OCI-LY7 (cell line): Measurements from ENCODE around the gene RPS5. TPM values are rescaled to one million over a fixed set of nuclear protein-coding genes. Genes with fewer than 3 reads are reported as not detected.

ENCODE experiments used
- BruUV-seq: library from RNA; stranded (reverse); fragments of 400-500 nt; replicated peaks from 2 replicates; lab custom pipeline; 2021; lab: Mats Ljungman, UMichigan
- CTCF ChIA-PET: fragments of 300-600 bp; sonication (Branson Sonifier 250); formaldehyde crosslinking; loops from one replicate; lab custom pipeline; 2022; ENCODE audit warnings: antibody characterized with exemption; ENCODE audit not compliant: unreplicated experiment; lab: Charles Lee
- POLR2A ChIA-PET: fragments of 300-600 bp; sonication (Branson Sonifier 250); formaldehyde crosslinking; loops from one replicate; lab custom pipeline; 2022; ENCODE audit warnings: antibody characterized with exemption; lab: Charles Lee
- DNase-seq: peaks from one replicate; pipeline ENCODE4 v3.0.0-alpha.2; 2015; ENCODE audit warnings: low spot score
- H2AFZ ChIP-seq: fragments of 200-600 bp; sonication (generic), shearing (Covaris generic); 2 replicates; pipeline ENCODE4 v1.6.1; 2014; ENCODE audit warnings: mild to moderate bottlenecking, antibody characterized with exemption, low read length, moderate library complexity
- H3K27ac ChIP-seq: fragments of 200-600 bp; sonication (generic); 2 replicates; pipeline ENCODE4 v1.5.1; 2014; ENCODE audit warnings: mixed run types, low read depth, mild to moderate bottlenecking, moderate library complexity, low read length, inconsistent platforms; ENCODE audit not compliant: poor library complexity, severe bottlenecking
- H3K36me3 ChIP-seq: fragments of 200-600 bp; sonication (generic); 2 replicates; pipeline ENCODE4 v1.6.1; 2014; ENCODE audit warnings: mild to moderate bottlenecking, antibody characterized with exemption, low read length, moderate library complexity, mixed read lengths; ENCODE audit not compliant: insufficient read depth
- H3K4me1 ChIP-seq: fragments of 200-600 bp; sonication (generic); 2 replicates; pipeline ENCODE4 v1.5.1; 2014; ENCODE audit warnings: mild to moderate bottlenecking, low read length; ENCODE audit not compliant: insufficient read depth, poor library complexity, severe bottlenecking
- H3K4me2 ChIP-seq: fragments of 200-600 bp; sonication (generic); 2 replicates; pipeline ENCODE4 v1.6.1; 2014; ENCODE audit warnings: mild to moderate bottlenecking, low read length
- H3K4me3 ChIP-seq: fragments of 200-600 bp; sonication (generic); 2 replicates; pipeline ENCODE4 v1.5.1; 2014; ENCODE audit warnings: mild to moderate bottlenecking, low read depth, low read length; ENCODE audit not compliant: poor library complexity, severe bottlenecking
- H3K79me2 ChIP-seq: fragments of 200-600 bp; sonication (generic); 2 replicates; pipeline ENCODE4 v1.6.1; 2016; ENCODE audit warnings: low read depth, mild to moderate bottlenecking, low read length, moderate library complexity, mixed read lengths; ENCODE audit not compliant: insufficient read depth
- H3K9me2 ChIP-seq: fragments of 200-600 bp; sonication (generic); 2 replicates; pipeline ENCODE4 v1.6.1; 2016; ENCODE audit warnings: mild to moderate bottlenecking, low read length, mixed read lengths; ENCODE audit not compliant: insufficient read depth
- H3K9me3 ChIP-seq: fragments of 200-600 bp; sonication (generic); 2 replicates; pipeline ENCODE4 v1.6.1; 2014; ENCODE audit warnings: mild to moderate bottlenecking, mixed run types, low read length, mixed read lengths
- H4K20me1 ChIP-seq: fragments of 200-600 bp; sonication (generic); 2 replicates; pipeline ENCODE4 v1.6.1; 2014; ENCODE audit warnings: mild to moderate bottlenecking, antibody characterized with exemption, low read length, moderate library complexity, mixed read lengths; ENCODE audit not compliant: insufficient read depth
- EZH2phosphoT487 ChIP-seq: fragments of 200-600 bp; sonication (generic); IDR thresholded peaks from 2 replicates; pipeline ENCODE4 v1.6.1; 2018; ENCODE audit warnings: low read depth, borderline replicate concordance, mild to moderate bottlenecking, mixed run types, antibody characterized with exemption, low read length, moderate library complexity, mixed read lengths
- intact Hi-C: fragments of 100-400 bp; cut with micrococcal nuclease; formaldehyde crosslinking; loops from one replicate; pipeline ENCODE4 v1.10.0; 2022; ENCODE audit not compliant: unreplicated experiment
- total RNA-seq, 2 experiments: library from RNA; depleted of rRNA in 1 of 2; stranded (reverse); fragments of >200 nt in 1 of 2; shearing (Covaris generic) in 1 of 2; gene quantifications; 2 replicates each; pipeline ENCODE4 v1.2.3, GENCODE V29; 2014 to 2022
- TF ChIP-seq, protein P1 (sequence below): fragments of 200-600 bp; sonication (generic); conservative IDR thresholded peaks from 2 replicates; pipeline ENCODE4 v1.5.1; 2014; ENCODE audit warnings: mild to moderate bottlenecking, antibody characterized with exemption, low read length, moderate library complexity, mixed read lengths

The RPS5 gene
- total RNA-seq, 2 experiments from 2014 or later, result 1,607 to 3,333 TPM

DNA sequence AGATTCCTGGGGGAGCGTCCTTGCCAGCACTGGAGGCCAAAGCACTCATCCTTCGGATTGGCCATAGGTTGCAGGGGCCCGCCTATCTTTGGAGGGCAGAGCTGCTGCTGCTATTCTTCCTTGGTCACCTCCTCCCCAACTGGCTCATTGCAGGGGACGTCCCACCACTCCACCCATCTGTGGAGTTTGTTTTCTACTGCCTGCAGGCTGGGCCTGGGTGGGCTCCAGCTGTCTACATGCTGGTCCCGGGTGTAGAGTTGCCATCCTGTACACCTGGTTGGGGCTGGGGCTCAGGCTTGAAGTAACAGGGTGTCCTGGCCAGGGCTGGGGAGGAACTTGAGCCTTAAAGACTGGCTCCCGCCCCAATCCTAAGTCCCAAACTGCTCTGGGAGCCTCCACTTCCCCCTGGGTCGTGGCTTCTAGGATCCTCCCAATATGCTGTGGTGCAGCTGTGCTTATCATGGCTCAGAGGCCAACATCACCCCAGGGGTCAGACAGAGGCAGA lies 10.5 kb downstream of the RPS5 start:
- DNase-seq, result no peak
- intact Hi-C loops, result no loop called here
- no peaks in the 10 kb centered on the region for H3K79me2 ChIP-seq
- peaks cover 3% of the 10 kb centered on the region; the same call in 1 of the 2 replicates for H4K20me1 ChIP-seq
- TF ChIP-seq, protein P1, sequence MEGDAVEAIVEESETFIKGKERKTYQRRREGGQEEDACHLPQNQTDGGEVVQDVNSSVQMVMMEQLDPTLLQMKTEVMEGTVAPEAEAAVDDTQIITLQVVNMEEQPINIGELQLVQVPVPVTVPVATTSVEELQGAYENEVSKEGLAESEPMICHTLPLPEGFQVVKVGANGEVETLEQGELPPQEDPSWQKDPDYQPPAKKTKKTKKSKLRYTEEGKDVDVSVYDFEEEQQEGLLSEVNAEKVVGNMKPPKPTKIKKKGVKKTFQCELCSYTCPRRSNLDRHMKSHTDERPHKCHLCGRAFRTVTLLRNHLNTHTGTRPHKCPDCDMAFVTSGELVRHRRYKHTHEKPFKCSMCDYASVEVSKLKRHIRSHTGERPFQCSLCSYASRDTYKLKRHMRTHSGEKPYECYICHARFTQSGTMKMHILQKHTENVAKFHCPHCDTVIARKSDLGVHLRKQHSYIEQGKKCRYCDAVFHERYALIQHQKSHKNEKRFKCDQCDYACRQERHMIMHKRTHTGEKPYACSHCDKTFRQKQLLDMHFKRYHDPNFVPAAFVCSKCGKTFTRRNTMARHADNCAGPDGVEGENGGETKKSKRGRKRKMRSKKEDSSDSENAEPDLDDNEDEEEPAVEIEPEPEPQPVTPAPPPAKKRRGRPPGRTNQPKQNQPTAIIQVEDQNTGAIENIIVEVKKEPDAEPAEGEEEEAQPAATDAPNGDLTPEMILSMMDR, result no peak
- TF ChIP-seq EZH2phosphoT487, result no peak
- H3K4me3 ChIP-seq, result no peak overlapping the region
- no peak overlapping the region for H2AFZ ChIP-seq
- H3K9me3 ChIP-seq, result no peaks in the 10 kb centered on the region
- ChIA-PET CTCF (no interaction called here), POLR2A (no interaction called here)
- no TSS peak for BruUV-seq
- H3K9me2 ChIP-seq, result no peaks in the 10 kb centered on the region
- no peak overlapping the region for H3K27ac ChIP-seq
- H3K36me3 ChIP-seq, result peaks cover 45% of the 10 kb centered on the region
- H3K4me2 ChIP-seq, result no peak overlapping the region
- peaks cover 12% of the 10 kb centered on the region for H3K4me1 ChIP-seq

DNA sequence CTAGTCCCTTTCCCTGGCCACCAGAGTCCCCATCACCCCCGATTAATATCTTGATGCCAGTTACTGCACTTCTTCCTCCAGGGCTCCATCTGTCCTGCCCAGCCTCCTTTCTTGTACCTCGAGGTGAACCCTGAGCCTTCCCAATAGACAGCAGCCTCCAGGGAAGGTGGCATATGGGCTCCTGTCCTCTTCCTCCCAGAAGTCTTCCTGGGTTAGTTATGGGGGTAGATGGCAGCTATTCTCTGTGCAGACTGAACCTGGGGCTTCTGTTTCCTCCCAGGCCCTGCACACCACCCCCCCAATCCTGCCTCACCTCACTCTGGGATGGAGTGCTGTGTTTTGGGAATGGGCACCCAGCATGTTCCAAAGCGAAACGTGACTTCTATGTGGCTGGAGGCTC lies 11.0 kb downstream of the RPS5 start:
- Histone ChIP-seq H3K4me1 (peaks cover 12% of the 10 kb centered on the region), H2AFZ (no peak overlapping the region)

DNA sequence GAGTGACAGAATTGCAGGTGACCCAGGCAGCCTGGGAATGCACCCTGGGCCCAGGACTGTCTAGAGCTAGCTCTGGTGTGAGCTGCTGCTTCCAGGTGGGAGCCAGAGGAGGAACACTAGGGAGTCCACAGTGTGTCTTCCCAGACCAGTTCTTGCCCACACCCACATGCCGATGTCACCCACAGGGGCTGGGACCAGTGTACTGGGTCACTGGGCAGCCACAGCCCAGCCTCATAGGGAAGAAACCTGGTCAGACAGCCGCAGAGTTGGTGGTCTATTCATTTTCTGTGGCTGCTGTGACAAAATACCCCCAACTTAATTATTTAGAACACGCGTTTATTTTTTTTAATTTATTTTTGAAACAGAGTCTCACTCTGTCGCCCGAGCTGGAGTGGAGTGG lies 11.5 kb downstream of the RPS5 start:
- POLR2A ChIA-PET, result no interaction called here
- H4K20me1 ChIP-seq, result peaks cover 3% of the 10 kb centered on the region; the same call in 1 of the 2 replicates

More for the DNA sequence above, 11.0 kb downstream of the RPS5 start:
- H3K4me2 ChIP-seq, result no peak overlapping the region
- ChIA-PET CTCF (no interaction called here), POLR2A (no interaction called here)
- peaks cover 3% of the 10 kb centered on the region; the same call in 1 of the 2 replicates for H4K20me1 ChIP-seq
- H3K36me3 ChIP-seq, result peaks cover 40% of the 10 kb centered on the region
- BruUV-seq, result no TSS peak
- H3K27ac ChIP-seq, result no peak overlapping the region
- no peak overlapping the region for H3K4me3 ChIP-seq
- intact Hi-C loops, result no loop called here
- DNase-seq, result no peak
- no peaks in the 10 kb centered on the region for H3K9me2 ChIP-seq
- TF ChIP-seq, protein P1, result no peak
- TF ChIP-seq EZH2phosphoT487, result no peak
- no peaks in the 10 kb centered on the region for H3K79me2 ChIP-seq
- no peaks in the 10 kb centered on the region for H3K9me3 ChIP-seq

More for the DNA sequence above, 11.5 kb downstream of the RPS5 start:
- H3K4me3 ChIP-seq, result no peak overlapping the region
- TF ChIP-seq, protein P1, result no peak
- TF ChIP-seq EZH2phosphoT487, result no peak
- no peak overlapping the region for H3K27ac ChIP-seq
- H3K9me3 ChIP-seq, result no peaks in the 10 kb centered on the region
- no peaks in the 10 kb centered on the region for H3K9me2 ChIP-seq
- intact Hi-C loops, result no loop called here
- no peak overlapping the region for H3K4me2 ChIP-seq
- CTCF ChIA-PET, result no interaction called here
- DNase-seq, result no peak
- peaks cover 12% of the 10 kb centered on the region for H3K4me1 ChIP-seq
- no peak overlapping the region for H2AFZ ChIP-seq
- BruUV-seq, result no TSS peak
- peaks cover 35% of the 10 kb centered on the region for H3K36me3 ChIP-seq
- no peaks in the 10 kb centered on the region for H3K79me2 ChIP-seq
